Ovary (tissue), 1 donor: Measurements from ENCODE around the gene ZNF362.

ENCODE experiments used
- EP300 ChIP-seq: sonication (generic); formaldehyde crosslinking; IDR thresholded peaks from one replicate; pipeline ENCODE4 v1.6.1; 2017; ENCODE audit warnings: antibody characterized with exemption
- POLR2A ChIP-seq: fragments of 450-650 bp; IDR thresholded peaks from one replicate; pipeline ENCODE4 v1.6.1; 2017; ENCODE audit warnings: antibody characterized with exemption, mild to moderate bottlenecking, moderate library complexity

GRCh38 chr1:33265780-33266605 lies 9.7 kb downstream of the ZNF362 start:
- TF ChIP-seq POLR2A (no peak), EP300 (no peak)
